Measurements from ENCODE around the gene POLR1E. TPM values are rescaled to one million over a fixed set of nuclear protein-coding genes. Genes with fewer than 3 reads are reported as not detected.

POLR1E gene
- total RNA-seq, 1 experiment from 2014 or later, result 60.9 TPM

- intact Hi-C loops (cut with micrococcal nuclease), result no loop called here
- Histone ChIP-seq H3K9ac (ENCODE audit: low read length) (no peak overlapping the region), H3K9me3 (ENCODE audit: control insufficient read depth in 1 of 2, insufficient read depth in 1 of 2, low read depth in 1 of 2, low read length in 2 of 2) (no peaks in the 10 kb centered on the region), H3K36me3 (ENCODE audit: control insufficient read depth in 1 of 2, insufficient read depth in 2 of 2, low read length in 2 of 2) (peaks cover 47 to 70% of the 10 kb centered on the region in 2 experiments), H3K4me3 (replicated peaks in 1 of 2; ENCODE audit: low read depth in 1 of 2, low read length in 2 of 2) (no peak overlapping the region), H3K27ac (ENCODE audit: low read depth, low read length) (no peak overlapping the region), H3K79me2 (ENCODE audit: insufficient read depth, low read length) (peaks cover 41% of the 10 kb centered on the region), H4K20me1 (ENCODE audit: insufficient read depth) (no peaks in the 10 kb centered on the region; the same call in 1 of the 2 replicates), H3K4me1 (ENCODE audit: control insufficient read depth in 1 of 2, insufficient read depth in 2 of 2, low read length in 2 of 2) (no peaks in the 10 kb centered on the region), H3K27me3 (ENCODE audit: insufficient read depth, low read length) (no peaks in the 10 kb centered on the region), H3K9me2 (ENCODE audit: insufficient read depth) (no peaks in the 10 kb centered on the region), H3K4me2 (ENCODE audit: low read length) (no peak overlapping the region), H2AFZ (ENCODE audit: low read depth, low read length, poor library complexity, severe bottlenecking) (no peak overlapping the region)
- DNase-seq (ENCODE audit: low read depth, low spot score), result no peak
- ChIA-PET POLR2A (no interaction called here), RAD21 (ENCODE audit: low non-redundant PET in 1 of 2, low total read pairs in 2 of 2, uncharacterized antibody in 2 of 2, unreplicated experiment in 2 of 2) (no interaction called here), CTCF (interaction anchor here (1.0 kb wide), 1 partner anchor 9 kb away, joined by 3 read pairs; no protein-coding TSS in a partner anchor)
- no TSS peak for BruUV-seq (replicated peaks)
- TF ChIP-seq ZBTB33 (IDR thresholded peaks at IDR 0.05; ENCODE audit: extremely low read depth, insufficient replicate concordance, low read length), result no peak
- no peak for TF ChIP-seq YY1 (IDR thresholded peaks at IDR 0.05; ENCODE audit: extremely low read depth, insufficient replicate concordance, low read depth, low read length)
- no peak for TF ChIP-seq EGR1 (IDR thresholded peaks at IDR 0.05; ENCODE audit: low read depth)
- TF ChIP-seq ZFX (IDR thresholded peaks at IDR 0.05), result no peak
- no peak for TF ChIP-seq SIN3A (IDR thresholded peaks at IDR 0.05; ENCODE audit: low read depth)
- TF ChIP-seq CTCF (IDR thresholded peaks at IDR 0.05 in 2 of 3, conservative IDR thresholded peaks at IDR 0.05 in 1 of 3; ENCODE audit: borderline replicate concordance in 1 of 3, insufficient read depth in 1 of 3, low read depth in 2 of 3, low read length in 2 of 3), result no peak
- TF ChIP-seq TCF7L2 (IDR thresholded peaks at IDR 0.05; ENCODE audit: borderline replicate concordance, extremely low read depth, insufficient read depth, insufficient read length), result no peak
- TF ChIP-seq POLR2AphosphoS5 (IDR thresholded peaks at IDR 0.05; ENCODE audit: low read depth, low read length), result no peak
- TF ChIP-seq JUND (IDR thresholded peaks at IDR 0.05), result no peak
- no peak for TF ChIP-seq ATF3 (IDR thresholded peaks at IDR 0.05)
- TF ChIP-seq CBX3 (IDR thresholded peaks at IDR 0.05; ENCODE audit: low read depth), result no peak
- no peak for TF ChIP-seq RAD21 (IDR thresholded peaks at IDR 0.05; ENCODE audit: low read depth)
- no peak for TF ChIP-seq SP1 (IDR thresholded peaks at IDR 0.05; ENCODE audit: low read depth)
- TF ChIP-seq SRF (IDR thresholded peaks at IDR 0.05; ENCODE audit: low read depth), result no peak
- no peak for TF ChIP-seq REST (IDR thresholded peaks at IDR 0.05; ENCODE audit: low read depth)
- no peak for ATAC-seq
These were observed 16.3 kb downstream of the POLR1E start for GRCh38 chr9:37501957-37502596.
